H9 (cell line): ENCODE measurements around the gene RNF180. TPM values are rescaled to one million over a fixed set of nuclear protein-coding genes. Genes with fewer than 3 reads are reported as not detected.

Experiments used
- DNase-seq: peaks from one replicate; pipeline ENCODE4 v3.0.0-alpha.2; 2017
- H2AFZ ChIP-seq: one replicate; pipeline ENCODE4 v1.6.1; 2013; ENCODE audit warnings: mild to moderate bottlenecking, low read length, control low read depth, moderate library complexity
- H2AK5ac ChIP-seq: 2 replicates; pipeline ENCODE4 v1.6.1; 2013; ENCODE audit warnings: low read length, control low read depth, mixed read lengths; ENCODE audit not compliant: insufficient read length
- H2BK120ac ChIP-seq: one replicate; pipeline ENCODE4 v1.6.1; 2013; ENCODE audit warnings: low read depth, mild to moderate bottlenecking, low read length, control low read depth, inconsistent platforms; ENCODE audit not compliant: poor library complexity, severe bottlenecking
- H2BK12ac ChIP-seq: 2 replicates; pipeline ENCODE4 v1.6.1; 2013; ENCODE audit warnings: low read length, control low read depth, mixed read lengths, low read depth; ENCODE audit not compliant: insufficient read length
- H2BK15ac ChIP-seq: 2 replicates; pipeline ENCODE4 v1.6.1; 2013; ENCODE audit warnings: low read depth, low read length, control low read depth
- H2BK20ac ChIP-seq: one replicate; pipeline ENCODE4 v1.6.1; 2013; ENCODE audit warnings: low read depth, mild to moderate bottlenecking, low read length, control low read depth, inconsistent platforms; ENCODE audit not compliant: poor library complexity, severe bottlenecking
- H2BK5ac ChIP-seq: 2 replicates; pipeline ENCODE4 v1.6.1; 2013; ENCODE audit warnings: low read length, control low read depth, mixed read lengths; ENCODE audit not compliant: insufficient read length
- H3K14ac ChIP-seq: 2 replicates; pipeline ENCODE4 v1.6.1; 2013; ENCODE audit warnings: low read length, control low read depth; ENCODE audit not compliant: insufficient read depth
- H3K18ac ChIP-seq: 2 replicates; pipeline ENCODE4 v1.6.1; 2013; ENCODE audit warnings: low read depth, mild to moderate bottlenecking, mixed read lengths, low read length, control low read depth; ENCODE audit not compliant: insufficient read length
- H3K23ac ChIP-seq: 2 replicates; pipeline ENCODE4 v1.6.1; 2013; ENCODE audit warnings: low read length, control low read depth, mixed read lengths, low read depth; ENCODE audit not compliant: insufficient read length
- H3K23me2 ChIP-seq: 2 replicates; pipeline ENCODE4 v1.6.1; 2013; ENCODE audit warnings: low read depth, mild to moderate bottlenecking, mixed read lengths, low read length, control low read depth; ENCODE audit not compliant: insufficient read length, poor library complexity, severe bottlenecking
- H3K27ac ChIP-seq: 2 replicates; pipeline ENCODE4 v1.5.1; 2013; ENCODE audit warnings: low read length, control low read depth, mixed read lengths, low read depth; ENCODE audit not compliant: insufficient read length
- H3K27me3 ChIP-seq: 2 replicates; pipeline ENCODE4 v1.6.1; 2013; ENCODE audit warnings: low read length, control low read depth, inconsistent platforms; ENCODE audit not compliant: insufficient read depth
- H3K4ac ChIP-seq: 2 replicates; pipeline ENCODE4 v1.6.1; 2013; ENCODE audit warnings: low read depth, mild to moderate bottlenecking, control low read depth, inconsistent platforms, low read length, moderate library complexity
- H3K4me1 ChIP-seq: 2 replicates; pipeline ENCODE4 v1.6.1; 2013; ENCODE audit warnings: low read length, control low read depth, inconsistent platforms; ENCODE audit not compliant: insufficient read depth
- H3K4me2 ChIP-seq: 2 replicates; pipeline ENCODE4 v1.6.1; 2013; ENCODE audit warnings: low read length, control low read depth, mixed read lengths; ENCODE audit not compliant: insufficient read length, insufficient read depth
- H3K56ac ChIP-seq: 2 replicates; pipeline ENCODE4 v1.6.1; 2013; ENCODE audit warnings: low read depth, mild to moderate bottlenecking, mixed read lengths, low read length, control low read depth; ENCODE audit not compliant: insufficient read length
- H3K79me1 ChIP-seq: 2 replicates; pipeline ENCODE4 v1.6.1; 2013; ENCODE audit warnings: low read depth, mild to moderate bottlenecking, moderate library complexity, low read length, control low read depth, inconsistent platforms; ENCODE audit not compliant: insufficient read depth, poor library complexity, severe bottlenecking
- H3K79me2 ChIP-seq: 2 replicates; pipeline ENCODE4 v1.6.1; 2013; ENCODE audit warnings: low read length, control low read depth, inconsistent platforms; ENCODE audit not compliant: insufficient read depth
- H3K9ac ChIP-seq: 2 replicates; pipeline ENCODE4 v1.6.1; 2013; ENCODE audit warnings: low read length, control low read depth, mixed read lengths; ENCODE audit not compliant: insufficient read length; ENCODE audit errors: extremely low read depth
- H3K9me3 ChIP-seq: one replicate; pipeline ENCODE4 v1.6.1; 2013; ENCODE audit warnings: low read depth, low read length, inconsistent platforms; ENCODE audit not compliant: control insufficient read depth
- H3T11ph ChIP-seq: one replicate; pipeline ENCODE4 v1.6.1; 2013; ENCODE audit warnings: mild to moderate bottlenecking, low read length, control low read depth, inconsistent platforms
- H4K20me1 ChIP-seq: one replicate; pipeline ENCODE4 v1.6.1; 2013; ENCODE audit not compliant: control insufficient read depth, insufficient read length, insufficient read depth
- H4K5ac ChIP-seq: 2 replicates; pipeline ENCODE4 v1.6.1; 2013; ENCODE audit warnings: low read depth, mild to moderate bottlenecking, mixed read lengths, low read length, control low read depth; ENCODE audit not compliant: insufficient read length
- H4K8ac ChIP-seq: replicated peaks from 2 replicates; pipeline ENCODE4 v1.6.1; 2013; ENCODE audit warnings: low read length, control low read depth, mixed read lengths, low read depth; ENCODE audit not compliant: insufficient read length
- H4K91ac ChIP-seq: 2 replicates; pipeline ENCODE4 v1.6.1; 2013; ENCODE audit warnings: low read depth, mild to moderate bottlenecking, moderate library complexity, mixed read lengths, low read length, control low read depth; ENCODE audit not compliant: insufficient read length
- H3K27ac Mint-ChIP-seq, 3 experiments: 2 replicates in 2 of 3; 3 replicates in 1 of 3; pipeline ENCODE4 v1.8.0; 2020 to 2021; ENCODE audit warnings: mixed read lengths in 3 of 3, mild to moderate bottlenecking in 1 of 3, moderate library complexity in 1 of 3
- H3K27me3 Mint-ChIP-seq: 2 replicates; pipeline ENCODE4 v1.8.0; 2021; ENCODE audit warnings: low read depth, mild to moderate bottlenecking, moderate library complexity, mixed read lengths
- H3K36me3 Mint-ChIP-seq, 3 experiments: 2 replicates in 2 of 3; 3 replicates in 1 of 3; pipeline ENCODE4 v1.8.0; 2020 to 2021; ENCODE audit warnings: low read depth in 3 of 3, mixed read lengths in 3 of 3; ENCODE audit not compliant: insufficient read depth in 1 of 3
- H3K4me1 Mint-ChIP-seq, 2 experiments: 2 replicates each; pipeline ENCODE4 v1.8.0; 2020; ENCODE audit warnings: mixed read lengths in 2 of 2
- H3K4me3 Mint-ChIP-seq, 2 experiments: 2 replicates in 1 of 2; 3 replicates in 1 of 2; pipeline ENCODE4 v1.8.0; 2020 to 2021; ENCODE audit warnings: mild to moderate bottlenecking in 2 of 2, mixed read lengths in 2 of 2, moderate library complexity in 1 of 2
- H3K9me3 Mint-ChIP-seq, 2 experiments: 2 replicates in 1 of 2; 3 replicates in 1 of 2; pipeline ENCODE4 v1.8.0; 2020; ENCODE audit warnings: mild to moderate bottlenecking in 2 of 2, mixed read lengths in 2 of 2, moderate library complexity in 1 of 2
- WGBS: extraction: QIAGEN DNeasy Blood & Tissue Kit; methylation state at CpG from one replicate; pipeline ENCODE4 v1.1.7; 2013; ENCODE audit warnings: missing lambda C conversion rate, low lambda C conversion rate, mixed read lengths; ENCODE audit not compliant: insufficient read length; ENCODE audit errors: extremely low coverage; 5-methylcytosine and 5-hydroxymethylcytosine counted together
- total RNA-seq: library from RNA; stranded (reverse); gene quantifications from 2 replicates; pipeline ENCODE4 v1.2.1, GENCODE V29; 2021
- TF ChIP-seq, protein P1 (sequence below): fragments of 200-600 bp; sonication (generic); conservative IDR thresholded peaks from 3 replicates; pipeline ENCODE4 v1.8.0; 2021; ENCODE audit warnings: antibody characterized with exemption, mild to moderate bottlenecking

Gene RNF180
- total RNA-seq, 1 experiment from 2014 or later, result 2.5 TPM

DNA sequence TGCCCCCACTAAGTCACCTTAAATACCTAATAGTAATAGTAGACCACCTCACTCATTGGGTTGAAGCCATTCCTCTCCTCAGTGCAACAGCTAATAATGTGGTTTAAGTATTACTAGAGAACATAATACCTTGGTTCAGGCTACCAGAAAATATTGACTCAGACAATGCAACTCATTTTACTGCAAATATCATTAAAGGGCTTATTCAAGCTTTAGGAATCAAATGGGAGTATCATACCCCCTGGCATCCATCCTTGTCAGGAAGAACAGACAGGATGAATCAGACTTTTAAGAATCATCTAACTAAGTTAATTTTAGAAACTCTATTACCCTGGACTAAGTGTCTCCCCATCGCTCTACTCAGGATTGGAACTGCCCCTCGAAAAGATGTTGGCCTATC lies 6.8 kb upstream of the RNF180 start:
- Histone ChIP-seq H2AK5ac (no peak overlapping the region), H3K18ac (no peak overlapping the region), H3K79me2 (no peaks in the 10 kb centered on the region), H3K4me2 (no peak overlapping the region), H4K20me1 (no peaks in the 10 kb centered on the region), H4K5ac (no peak overlapping the region), H3T11ph (no peak overlapping the region), H2AFZ (no peak overlapping the region), H2BK5ac (no peak overlapping the region), H3K79me1 (no peaks in the 10 kb centered on the region), H4K8ac (no peak overlapping the region), H3K27ac (no peak overlapping the region), H3K4me1 (no peaks in the 10 kb centered on the region), H2BK12ac (no peak overlapping the region), H3K9me3 (no peaks in the 10 kb centered on the region), H3K23ac (no peak overlapping the region), H3K23me2 (no peaks in the 10 kb centered on the region), H2BK120ac (no peak overlapping the region), H2BK15ac (no peak overlapping the region), H3K14ac (no peak overlapping the region), H3K9ac (no peak overlapping the region), H3K27me3 (no peaks in the 10 kb centered on the region), H2BK20ac (no peak overlapping the region), H3K4ac (no peak overlapping the region), H3K56ac (no peak overlapping the region), H4K91ac (no peak overlapping the region)
- H3K4me1 Mint-ChIP-seq, result peaks cover 6 to 14% of the 10 kb centered on the region in 2 experiments
- H3K27me3 Mint-ChIP-seq, result peaks cover 5% of the 10 kb centered on the region
- no CpG with 5 or more reads among the region's 2 CpGs for WGBS
- TF ChIP-seq, protein P1, sequence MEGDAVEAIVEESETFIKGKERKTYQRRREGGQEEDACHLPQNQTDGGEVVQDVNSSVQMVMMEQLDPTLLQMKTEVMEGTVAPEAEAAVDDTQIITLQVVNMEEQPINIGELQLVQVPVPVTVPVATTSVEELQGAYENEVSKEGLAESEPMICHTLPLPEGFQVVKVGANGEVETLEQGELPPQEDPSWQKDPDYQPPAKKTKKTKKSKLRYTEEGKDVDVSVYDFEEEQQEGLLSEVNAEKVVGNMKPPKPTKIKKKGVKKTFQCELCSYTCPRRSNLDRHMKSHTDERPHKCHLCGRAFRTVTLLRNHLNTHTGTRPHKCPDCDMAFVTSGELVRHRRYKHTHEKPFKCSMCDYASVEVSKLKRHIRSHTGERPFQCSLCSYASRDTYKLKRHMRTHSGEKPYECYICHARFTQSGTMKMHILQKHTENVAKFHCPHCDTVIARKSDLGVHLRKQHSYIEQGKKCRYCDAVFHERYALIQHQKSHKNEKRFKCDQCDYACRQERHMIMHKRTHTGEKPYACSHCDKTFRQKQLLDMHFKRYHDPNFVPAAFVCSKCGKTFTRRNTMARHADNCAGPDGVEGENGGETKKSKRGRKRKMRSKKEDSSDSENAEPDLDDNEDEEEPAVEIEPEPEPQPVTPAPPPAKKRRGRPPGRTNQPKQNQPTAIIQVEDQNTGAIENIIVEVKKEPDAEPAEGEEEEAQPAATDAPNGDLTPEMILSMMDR, result no peak
- H3K4me3 Mint-ChIP-seq, result no peak overlapping the region
- no peaks in the 10 kb centered on the region; a peak in 3 of 7 replicates for H3K36me3 Mint-ChIP-seq
- no peak overlapping the region for H3K27ac Mint-ChIP-seq
- no peak for DNase-seq
- peaks cover 3% of the 10 kb centered on the region in 2 experiments; a peak in 4 of 5 replicates for H3K9me3 Mint-ChIP-seq
